Measurements from ENCODE around the gene ABRACL. TPM values are rescaled to one million over a fixed set of nuclear protein-coding genes. Genes with fewer than 3 reads are reported as not detected.

The ABRACL gene
- total and polyA plus RNA-seq, 7 experiments from 2014 or later, result 39.5 to 216 (median 108) TPM

DNA sequence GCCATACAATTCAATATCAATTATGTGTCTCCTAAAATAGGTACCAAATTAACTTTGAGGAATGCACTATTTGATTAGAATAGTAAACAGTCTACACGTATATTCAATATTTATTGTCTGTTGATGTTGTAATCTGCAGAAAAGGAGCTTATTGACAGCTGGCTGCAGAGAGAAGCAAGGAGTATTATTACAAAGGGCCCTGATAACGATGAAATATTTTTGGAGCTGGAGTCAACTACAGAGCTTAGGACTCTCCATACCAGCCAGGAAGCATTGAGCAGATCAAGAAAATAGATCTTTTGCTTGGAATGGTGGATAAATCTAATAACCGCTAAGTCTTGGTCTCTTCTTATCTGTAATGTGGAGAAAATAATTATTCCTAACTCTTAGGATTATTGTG lies 25.5 kb downstream of the ABRACL start:
- no peaks in the 10 kb centered on the region for H3K9me3 ChIP-seq (ENCODE audit: control insufficient read depth in 2 of 3, low read length in 3 of 3)
- H3K27me3 ChIP-seq (ENCODE audit: control insufficient read depth in 2 of 2, insufficient read depth in 2 of 2, low read length in 2 of 2), result no peaks in the 10 kb centered on the region
- POLR2A ChIA-PET, result interaction anchor here (0.7 to 1.0 kb wide), 2 partner anchors 25 to 80 kb away, joined by 3 read pairs; no protein-coding TSS in a partner anchor
- no peak overlapping the region for H3K27ac ChIP-seq (ENCODE audit: low read depth, low read length)
- H3K36me3 ChIP-seq (ENCODE audit: control insufficient read depth in 2 of 3, insufficient read depth in 3 of 3, low read length in 3 of 3), result no peaks in the 10 kb centered on the region
- Mint-ChIP-seq H3K27me3 (peaks cover 0 to 7% (median 0%) of the 10 kb centered on the region in 5 donors), H3K4me3 (no peak overlapping the region), H3K9me3 (no peaks in the 10 kb centered on the region), H3K4me1 (peaks cover 0 to 6% (median 0%) of the 10 kb centered on the region in 7 donors), H3K36me3 (no peaks in the 10 kb centered on the region), H3K27ac (no peak overlapping the region)
- no peak for ATAC-seq
- DNase-seq, result no peak
- CTCF ChIA-PET, result interaction anchor here (0.6 kb wide), 1 partner anchor 135 kb away, joined by 3 read pairs; no protein-coding TSS in a partner anchor
- intact Hi-C loops (cut with micrococcal nuclease), result loop anchor here in 1 of 2 donors (1.0 kb wide), 1 partner anchor 8 kb away; no protein-coding TSS in a partner anchor
- no peak overlapping the region for H3K4me3 ChIP-seq (ENCODE audit: low read length)
- no peaks in the 10 kb centered on the region for H3K4me1 ChIP-seq (ENCODE audit: control insufficient read depth in 2 of 2, insufficient read depth in 2 of 2, low read length in 2 of 2)

DNA sequence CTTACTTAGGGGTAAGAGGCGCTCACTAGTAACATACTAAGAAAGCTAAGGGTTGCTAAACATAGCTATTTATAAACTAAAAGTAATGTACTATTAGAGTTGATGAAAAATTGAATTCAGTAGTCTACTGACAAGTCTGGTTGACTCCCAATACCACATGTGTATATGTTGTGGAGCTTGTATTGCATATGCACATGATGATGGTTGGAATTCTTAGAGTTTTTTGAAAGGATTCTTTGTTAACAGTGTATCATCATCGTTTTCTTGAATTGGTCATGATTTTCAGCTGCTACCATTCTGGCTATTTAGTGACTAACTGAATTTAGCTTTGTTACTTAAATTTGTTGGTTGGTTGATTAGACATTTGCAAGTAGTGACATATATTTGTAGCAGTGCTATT lies 27.2 kb downstream of the ABRACL start:
- Mint-ChIP-seq H3K36me3 (no peaks in the 10 kb centered on the region), H3K27me3 (peaks cover 0 to 7% (median 0%) of the 10 kb centered on the region in 5 donors), H3K27ac (no peak overlapping the region), H3K4me1 (no peaks in the 10 kb centered on the region), H3K4me3 (no peak overlapping the region), H3K9me3 (peaks cover 0 to 1% (median 0%) of the 10 kb centered on the region in 11 donors)
- Histone ChIP-seq H3K4me1 (ENCODE audit: control insufficient read depth in 2 of 2, insufficient read depth in 2 of 2, low read length in 2 of 2) (no peaks in the 10 kb centered on the region), H3K9me3 (ENCODE audit: control insufficient read depth in 2 of 3, low read length in 3 of 3) (no peaks in the 10 kb centered on the region), H3K27me3 (ENCODE audit: control insufficient read depth in 2 of 2, insufficient read depth in 2 of 2, low read length in 2 of 2) (no peaks in the 10 kb centered on the region), H3K4me3 (ENCODE audit: low read length) (no peak overlapping the region), H3K36me3 (ENCODE audit: control insufficient read depth in 2 of 3, insufficient read depth in 3 of 3, low read length in 3 of 3) (no peaks in the 10 kb centered on the region), H3K27ac (ENCODE audit: low read depth, low read length) (no peak overlapping the region)
- no peak for ATAC-seq
- ChIA-PET POLR2A (no interaction called here), CTCF (no interaction called here)
- intact Hi-C loops (cut with micrococcal nuclease), result no loop called here
- no peak for DNase-seq

DNA sequence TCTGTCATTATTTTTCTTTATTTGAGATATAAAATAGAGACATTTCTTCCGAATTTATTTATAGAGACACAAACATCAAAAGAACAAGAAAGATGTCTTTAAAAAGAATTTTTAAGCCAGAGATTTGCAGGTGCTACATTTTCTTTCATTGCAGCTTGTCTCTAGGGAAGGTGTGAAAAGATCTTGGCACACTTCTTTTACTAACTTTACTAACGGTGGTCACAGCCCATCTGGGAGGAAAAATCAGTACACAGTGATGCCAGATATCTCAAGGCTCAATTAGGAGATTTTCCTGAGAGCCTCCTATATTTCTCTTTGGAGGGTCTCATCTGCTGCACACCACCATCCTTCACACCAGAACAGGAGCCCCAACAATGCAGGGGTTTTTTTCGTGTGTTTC lies 29.5 kb downstream of the ABRACL start:
- CTCF ChIA-PET, result interaction anchor here (0.5 to 0.9 kb wide), 2 partner anchors 13 to 306 kb away, joined by 3 read pairs; no protein-coding TSS in a partner anchor
- ATAC-seq, result no peak
- H3K4me1 ChIP-seq (ENCODE audit: control insufficient read depth in 2 of 2, insufficient read depth in 2 of 2, low read length in 2 of 2), result no peaks in the 10 kb centered on the region
- DNase-seq, result no peak
- H3K4me1 Mint-ChIP-seq, result no peaks in the 10 kb centered on the region
- H3K9me3 ChIP-seq (ENCODE audit: control insufficient read depth in 2 of 3, low read length in 3 of 3), result no peaks in the 10 kb centered on the region
- intact Hi-C loops (cut with micrococcal nuclease), result no loop called here
- H3K27me3 Mint-ChIP-seq, result peaks cover 0 to 5% (median 0%) of the 10 kb centered on the region in 5 donors
- H3K27ac ChIP-seq (ENCODE audit: low read depth, low read length), result no peak overlapping the region
- no peaks in the 10 kb centered on the region for H3K27me3 ChIP-seq (ENCODE audit: control insufficient read depth in 2 of 2, insufficient read depth in 2 of 2, low read length in 2 of 2)
- no peaks in the 10 kb centered on the region for H3K36me3 Mint-ChIP-seq
- H3K36me3 ChIP-seq (ENCODE audit: control insufficient read depth in 2 of 3, insufficient read depth in 3 of 3, low read length in 3 of 3), result no peaks in the 10 kb centered on the region
- peaks cover 0 to 2% (median 0%) of the 10 kb centered on the region in 11 donors for H3K9me3 Mint-ChIP-seq
- no peak overlapping the region for H3K27ac Mint-ChIP-seq
- no peak overlapping the region for H3K4me3 Mint-ChIP-seq
- POLR2A ChIA-PET, result interaction anchor here (1.1 kb wide), 1 partner anchor 27 kb away, joined by 3 read pairs; no protein-coding TSS in a partner anchor
- H3K4me3 ChIP-seq (ENCODE audit: low read length), result no peak overlapping the region

DNA sequence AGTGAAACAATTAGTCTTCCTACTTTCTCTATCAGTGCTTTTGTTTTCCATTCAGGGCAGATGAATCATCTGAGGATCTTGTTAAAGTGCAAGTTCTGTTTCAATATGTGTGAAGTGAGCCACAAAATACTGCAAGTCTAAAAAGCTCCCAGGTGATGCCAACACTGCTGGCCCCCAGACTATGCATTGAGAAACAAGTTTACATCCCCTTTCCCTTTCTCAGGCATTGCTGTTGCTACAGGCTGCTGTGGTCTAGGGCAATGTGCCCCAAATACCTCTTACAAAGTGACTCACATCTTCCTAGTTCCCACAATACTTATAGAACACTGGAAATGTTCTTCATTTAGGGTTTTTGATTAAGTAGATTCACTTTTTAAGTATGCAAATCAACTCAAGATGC lies 31.8 kb downstream of the ABRACL start:
- Mint-ChIP-seq H3K27ac (peak overlapping the region in 1 of 9 donors; percentile 38), H3K4me3 (no peak overlapping the region), H3K27me3 (peaks cover 0 to 5% (median 0%) of the 10 kb centered on the region in 5 donors), H3K9me3 (peaks cover 0 to 2% (median 0%) of the 10 kb centered on the region in 11 donors), H3K36me3 (no peaks in the 10 kb centered on the region), H3K4me1 (no peaks in the 10 kb centered on the region)
- H3K4me1 ChIP-seq (ENCODE audit: control insufficient read depth in 2 of 2, insufficient read depth in 2 of 2, low read length in 2 of 2), result no peaks in the 10 kb centered on the region
- POLR2A ChIA-PET, result no interaction called here
- H3K9me3 ChIP-seq (ENCODE audit: control insufficient read depth in 2 of 3, low read length in 3 of 3), result no peaks in the 10 kb centered on the region
- no peak for ATAC-seq
- no peaks in the 10 kb centered on the region for H3K27me3 ChIP-seq (ENCODE audit: control insufficient read depth in 2 of 2, insufficient read depth in 2 of 2, low read length in 2 of 2)
- H3K36me3 ChIP-seq (ENCODE audit: control insufficient read depth in 2 of 3, insufficient read depth in 3 of 3, low read length in 3 of 3), result no peaks in the 10 kb centered on the region
- intact Hi-C loops (cut with micrococcal nuclease), result no loop called here
- CTCF ChIA-PET, result no interaction called here
- H3K27ac ChIP-seq (ENCODE audit: low read depth, low read length), result no peak overlapping the region
- H3K4me3 ChIP-seq (ENCODE audit: low read length), result no peak overlapping the region
- DNase-seq, result no peak

DNA sequence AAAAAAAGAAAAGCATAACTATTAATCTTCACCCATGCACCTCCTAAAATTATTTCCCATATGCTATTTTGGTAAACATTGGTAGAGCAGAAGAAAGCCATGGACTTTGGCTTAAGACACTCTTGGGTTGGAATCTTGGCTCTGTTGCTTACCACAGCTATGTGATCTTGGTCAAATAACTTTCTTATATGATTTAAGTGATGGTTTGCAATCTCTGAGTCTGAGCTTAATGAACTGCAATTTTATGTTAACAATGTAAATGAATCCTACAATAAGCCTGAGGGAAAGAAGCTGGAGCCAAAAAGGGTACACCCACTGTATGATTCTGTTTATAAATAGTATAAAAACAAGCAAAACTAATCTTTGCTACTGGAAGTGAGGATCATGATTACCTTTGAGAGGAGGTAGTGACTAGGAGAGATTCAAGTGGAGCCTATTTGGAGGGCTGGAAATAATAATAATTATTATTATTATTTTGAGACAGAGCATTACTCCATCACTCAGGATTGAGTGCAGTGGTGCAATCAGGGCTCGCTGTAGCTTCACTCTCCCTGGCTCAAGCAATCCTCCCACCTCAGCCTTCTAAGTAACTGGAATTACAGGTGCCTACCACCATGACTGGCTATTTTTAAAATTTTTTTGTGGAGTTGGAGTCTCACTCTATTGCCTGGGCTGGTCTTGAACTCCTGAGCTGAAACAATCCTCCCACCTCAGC lies 34.5 kb downstream of the ABRACL start:
- ChIA-PET CTCF (no interaction called here), POLR2A (no interaction called here)
- DNase-seq, result no peak
- no peaks in the 10 kb centered on the region for H3K4me1 Mint-ChIP-seq
- H3K36me3 Mint-ChIP-seq, result no peaks in the 10 kb centered on the region
- H3K27me3 Mint-ChIP-seq, result peaks cover 0 to 5% (median 0%) of the 10 kb centered on the region in 5 donors
- no peak overlapping the region for H3K4me3 Mint-ChIP-seq
- Histone ChIP-seq H3K27ac (ENCODE audit: low read depth, low read length) (no peak overlapping the region), H3K9me3 (ENCODE audit: control insufficient read depth in 2 of 3, low read length in 3 of 3) (no peaks in the 10 kb centered on the region), H3K36me3 (ENCODE audit: control insufficient read depth in 2 of 3, insufficient read depth in 3 of 3, low read length in 3 of 3) (no peaks in the 10 kb centered on the region), H3K4me1 (ENCODE audit: control insufficient read depth in 2 of 2, insufficient read depth in 2 of 2, low read length in 2 of 2) (no peaks in the 10 kb centered on the region), H3K4me3 (ENCODE audit: low read length) (no peak overlapping the region), H3K27me3 (ENCODE audit: control insufficient read depth in 2 of 2, insufficient read depth in 2 of 2, low read length in 2 of 2) (no peaks in the 10 kb centered on the region)
- peak overlapping the region in 1 of 9 donors; percentile 28 for H3K27ac Mint-ChIP-seq
- intact Hi-C loops (cut with micrococcal nuclease), result no loop called here
- no peak for ATAC-seq
- peaks cover 0 to 2% (median 0%) of the 10 kb centered on the region in 11 donors for H3K9me3 Mint-ChIP-seq

DNA sequence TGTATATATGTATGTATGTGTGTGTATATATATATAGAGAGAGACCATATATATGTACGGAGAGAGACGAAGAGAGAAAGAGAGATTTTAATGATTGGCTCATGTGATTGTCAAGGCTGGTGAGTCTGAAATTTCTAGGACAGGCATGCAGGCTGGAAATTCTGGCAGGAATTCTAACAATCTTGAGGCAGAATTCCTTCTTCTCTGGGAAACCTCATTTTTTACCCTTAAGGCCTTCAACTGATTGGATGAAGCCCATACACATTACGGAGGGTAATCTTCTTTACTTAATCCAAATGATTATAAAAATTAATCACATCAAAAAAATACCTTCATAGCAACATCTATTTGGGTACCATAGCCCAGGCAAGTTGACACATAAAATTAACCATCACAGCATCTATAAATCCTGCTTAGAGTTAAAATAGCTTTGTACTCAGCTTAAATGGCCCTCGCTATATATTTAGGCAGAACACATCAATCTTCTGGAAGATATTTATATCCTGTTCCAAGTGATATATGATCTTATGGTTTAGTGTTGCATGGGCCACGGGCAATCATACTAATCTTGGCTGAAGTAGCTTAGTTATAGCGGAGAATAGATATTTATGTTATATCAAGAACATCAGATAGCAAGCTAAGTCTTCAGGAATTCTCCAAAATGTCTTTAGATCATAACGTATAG lies 36.6 kb downstream of the ABRACL start:
- Mint-ChIP-seq H3K9me3 (peaks cover 0 to 2% (median 0%) of the 10 kb centered on the region in 11 donors), H3K4me1 (no peaks in the 10 kb centered on the region), H3K36me3 (no peaks in the 10 kb centered on the region), H3K27ac (no peak overlapping the region), H3K4me3 (no peak overlapping the region), H3K27me3 (peaks cover 0 to 7% (median 0%) of the 10 kb centered on the region in 5 donors)
- ChIA-PET POLR2A (no interaction called here), CTCF (interaction anchor here (1.2 kb wide), 1 partner anchor 299 kb away, joined by 3 read pairs; no protein-coding TSS in a partner anchor)
- no peaks in the 10 kb centered on the region for H3K9me3 ChIP-seq (ENCODE audit: control insufficient read depth in 2 of 3, low read length in 3 of 3)
- DNase-seq (no peak), ATAC-seq (no peak)
- intact Hi-C loops (cut with micrococcal nuclease), result no loop called here
- H3K36me3 ChIP-seq (ENCODE audit: control insufficient read depth in 2 of 3, insufficient read depth in 3 of 3, low read length in 3 of 3), result no peaks in the 10 kb centered on the region
- no peak overlapping the region for H3K27ac ChIP-seq (ENCODE audit: low read depth, low read length)
- no peak overlapping the region for H3K4me3 ChIP-seq (ENCODE audit: low read length)
- no peaks in the 10 kb centered on the region for H3K4me1 ChIP-seq (ENCODE audit: control insufficient read depth in 2 of 2, insufficient read depth in 2 of 2, low read length in 2 of 2)
- H3K27me3 ChIP-seq (ENCODE audit: control insufficient read depth in 2 of 2, insufficient read depth in 2 of 2, low read length in 2 of 2), result no peaks in the 10 kb centered on the region
